ENCODE data around the gene NAGLU. TPM values are rescaled to one million over a fixed set of nuclear protein-coding genes. Genes with fewer than 3 reads are reported as not detected.

Gene NAGLU
- polyA plus RNA-seq, 1 donor: 18.7 TPM

- DNase-seq (ENCODE audit: low read depth): no peak
These were observed 28.9 kb downstream of the NAGLU start for GRCh38 chr17:42564815-42565522.

- no peak for DNase-seq (ENCODE audit: low read depth)
These were observed 29.6 kb downstream of the NAGLU start for GRCh38 chr17:42565523-42566214.

DNA sequence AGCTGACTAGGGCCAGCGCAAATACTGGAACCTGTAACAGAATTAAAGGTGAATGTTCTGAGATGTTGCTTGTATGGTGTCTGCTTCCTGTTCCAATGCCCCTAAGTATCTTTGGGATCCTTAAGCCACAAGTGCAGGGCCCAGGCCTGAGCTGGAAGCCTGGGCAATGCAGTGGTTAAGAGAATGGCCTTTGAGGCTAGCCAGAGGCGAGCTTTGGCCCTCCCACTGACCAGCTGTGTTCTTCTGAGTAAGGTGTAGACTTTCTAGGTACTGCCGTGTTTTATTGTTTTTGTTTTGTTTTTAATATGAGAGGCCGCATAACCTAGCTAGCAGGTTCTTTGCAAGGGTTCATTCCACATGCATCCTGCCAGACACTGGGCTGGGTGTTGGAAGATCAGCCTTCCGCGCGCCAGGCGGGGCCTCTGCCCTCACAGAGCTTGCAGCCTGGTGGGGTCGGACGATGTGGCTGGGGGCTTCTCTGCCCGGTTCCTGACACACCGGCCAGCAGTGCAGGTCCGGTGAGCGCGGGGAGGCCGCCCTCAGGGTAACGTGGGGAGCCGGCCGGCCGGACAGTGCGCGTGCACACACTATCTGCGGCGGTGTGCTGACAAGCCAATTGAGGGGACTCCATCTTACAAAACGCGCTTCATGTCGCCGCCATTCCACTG lies 30.3 kb downstream of the NAGLU start:
- no peak for DNase-seq (ENCODE audit: low read depth)

GRCh38 chr17:42566883-42567573 lies 31.0 kb downstream of the NAGLU start, which contains the start of gene MLX:
MLX (plus strand) TSS chr17:42567100; CDS start chr17:42567125, 25 bp downstream.
- peak; percentile 71 for DNase-seq (ENCODE audit: low read depth)

GRCh38 chr17:42568341-42569111 lies 32.5 kb downstream of the NAGLU start:
- DNase-seq (ENCODE audit: low read depth): no peak

GRCh38 chr17:42571435-42572225 lies 35.6 kb downstream of the NAGLU start:
- no peak for DNase-seq (ENCODE audit: low read depth)

DNA sequence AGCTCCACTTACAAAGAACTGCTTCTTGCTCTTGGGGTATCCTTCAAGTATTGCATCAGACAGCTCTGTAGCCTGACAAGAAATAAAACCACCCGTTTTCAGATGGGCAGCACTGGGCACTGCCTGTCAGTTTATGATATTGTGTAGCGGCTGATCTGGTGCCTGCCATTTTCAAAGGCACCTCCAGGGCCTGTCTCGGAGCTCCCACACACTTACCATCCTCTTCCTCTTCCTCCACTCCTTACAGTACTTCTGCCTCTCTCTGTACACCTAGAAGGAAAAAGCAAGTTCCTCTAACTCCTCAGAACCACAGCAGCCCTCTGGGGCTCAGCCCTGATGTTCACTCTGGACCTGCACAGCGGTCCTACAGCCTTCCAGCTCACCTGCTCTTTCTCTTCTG lies 37.1 kb downstream of the NAGLU start:
- no peak for DNase-seq (ENCODE audit: low read depth)

DNA sequence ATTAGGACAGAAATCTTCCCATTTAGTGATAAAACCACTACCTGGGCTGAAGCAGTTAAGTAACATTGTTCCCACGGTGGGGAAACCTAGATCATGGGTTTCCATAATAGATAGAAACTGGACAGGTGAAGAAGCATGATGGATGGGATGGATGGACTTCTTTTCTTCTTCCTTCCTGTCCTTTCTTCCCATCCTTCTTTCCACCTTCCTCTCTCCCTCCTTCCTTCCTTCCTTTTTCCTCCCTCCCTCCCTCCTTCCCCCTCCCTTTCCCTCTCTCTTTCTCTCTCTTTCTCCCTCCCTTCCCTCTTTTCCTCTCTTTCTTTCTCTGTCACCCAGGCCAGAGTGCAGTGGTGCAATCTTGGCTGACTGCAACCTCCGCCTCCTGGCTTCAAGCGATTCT lies 38.4 kb downstream of the NAGLU start:
- no peak for DNase-seq (ENCODE audit: low read depth)

DNA sequence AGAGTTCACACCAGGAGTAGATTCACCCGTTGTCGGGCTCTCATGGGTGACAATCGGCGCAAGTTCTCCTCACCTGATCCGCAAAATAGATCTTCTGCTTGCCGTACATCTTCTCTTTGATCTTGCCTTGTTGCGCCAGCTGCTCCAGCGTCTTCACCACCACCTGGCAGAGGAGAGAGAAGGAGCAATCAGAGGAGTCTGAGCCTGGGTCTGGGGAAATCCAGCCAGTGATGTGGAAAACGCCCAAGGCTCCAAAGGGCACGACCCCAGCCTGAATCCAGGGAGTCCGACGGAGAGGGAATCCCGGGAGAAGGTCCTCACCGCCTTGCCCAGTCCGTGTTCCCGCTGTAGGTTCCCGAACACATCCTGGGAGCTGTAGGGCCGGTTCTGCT lies 41.1 kb downstream of the NAGLU start:
- DNase-seq (ENCODE audit: low read depth): no peak

DNA sequence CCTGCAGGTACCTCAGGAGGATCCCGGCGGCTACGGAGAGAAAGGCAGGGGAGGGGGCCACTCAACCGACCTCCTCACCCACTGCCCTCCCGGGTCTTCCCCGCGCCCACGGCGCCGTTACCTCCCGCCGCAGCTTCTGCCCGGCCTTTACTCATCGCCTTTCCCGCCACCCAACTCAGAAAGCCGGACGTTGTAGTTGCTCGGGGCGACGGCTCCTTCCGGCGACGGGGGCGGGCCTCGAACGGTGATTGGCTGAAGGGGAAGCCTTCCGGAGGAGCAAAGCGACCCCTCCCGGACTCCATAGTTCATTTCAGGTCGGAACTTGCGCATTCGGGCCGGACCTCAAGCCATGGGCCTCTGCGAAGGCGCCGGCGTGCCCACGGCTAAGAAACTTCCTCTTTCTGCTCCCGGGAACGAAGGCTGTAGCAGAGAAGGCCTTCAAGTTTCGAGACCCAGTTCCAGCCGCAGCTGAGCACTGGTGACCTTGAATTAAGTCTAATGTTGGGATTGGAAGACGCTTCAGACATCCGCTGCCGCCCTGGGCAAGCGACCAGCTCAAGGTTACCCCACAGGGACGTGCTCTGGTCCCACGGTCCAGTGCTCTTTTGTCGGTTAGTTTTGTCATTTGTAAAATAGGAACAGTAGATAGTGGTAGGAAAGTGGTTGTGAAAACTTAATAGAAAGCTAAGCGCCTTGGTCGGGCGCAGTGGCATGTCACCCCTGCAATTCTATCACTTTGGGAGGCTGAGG lies 41.7 kb downstream of the NAGLU start, which contains the start of gene PSMC3IP:
PSMC3IP (minus strand) TSS at position 198 of the 750 bp plus-strand sequence; CDS start at position 155, 43 bp downstream.
- DNase-seq (ENCODE audit: low read depth): peak; percentile 79

- DNase-seq (ENCODE audit: low read depth): no peak
These were observed 42.3 kb downstream of the NAGLU start for GRCh38 chr17:42578282-42578869.

DNA sequence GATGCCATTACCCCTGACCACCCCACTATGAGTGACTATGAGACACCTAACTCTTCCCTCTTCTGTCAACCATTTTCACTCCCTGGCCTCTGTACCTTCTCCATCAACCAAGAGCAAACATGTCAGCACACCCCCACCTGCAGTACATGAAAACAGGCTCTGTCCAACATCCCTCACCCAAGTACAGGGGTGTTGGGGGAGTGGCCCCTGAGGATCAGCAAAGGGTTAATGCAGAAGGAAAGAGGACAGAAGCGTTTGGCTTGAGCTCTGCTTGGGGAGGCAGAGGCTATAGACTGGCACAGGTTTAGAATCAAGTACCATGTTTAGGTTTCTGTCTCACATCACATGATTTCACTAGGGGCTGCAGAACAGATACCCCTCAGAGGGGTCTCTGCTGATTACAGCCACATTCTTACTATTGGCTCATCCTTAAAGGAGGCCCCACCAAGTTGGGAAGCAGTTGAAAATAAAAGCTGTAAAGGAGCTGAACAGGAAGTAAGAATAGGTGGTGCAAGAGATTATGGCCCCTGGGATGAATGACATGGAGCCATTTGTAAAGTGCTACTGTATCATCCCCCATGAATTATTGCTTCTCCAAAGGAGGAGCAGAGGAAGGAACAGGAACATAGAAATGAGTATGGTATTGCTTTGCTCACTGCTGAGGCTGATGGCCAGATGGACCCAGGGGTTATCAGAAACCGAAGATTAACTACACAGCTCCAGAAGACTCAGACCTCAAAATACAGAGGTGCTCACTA lies 43.9 kb downstream of the NAGLU start:
- no peak for DNase-seq (ENCODE audit: low read depth)

- no peak for DNase-seq (ENCODE audit: low read depth)
These were observed 45.8 kb downstream of the NAGLU start for GRCh38 chr17:42581744-42582270.

GRCh38 chr17:42584880-42585279 lies 48.8 kb downstream of the NAGLU start:
- DNase-seq (ENCODE audit: low read depth): no peak

GRCh38 chr17:42585353-42585752 lies 49.3 kb downstream of the NAGLU start:
- no peak for DNase-seq (ENCODE audit: low read depth)

DNA sequence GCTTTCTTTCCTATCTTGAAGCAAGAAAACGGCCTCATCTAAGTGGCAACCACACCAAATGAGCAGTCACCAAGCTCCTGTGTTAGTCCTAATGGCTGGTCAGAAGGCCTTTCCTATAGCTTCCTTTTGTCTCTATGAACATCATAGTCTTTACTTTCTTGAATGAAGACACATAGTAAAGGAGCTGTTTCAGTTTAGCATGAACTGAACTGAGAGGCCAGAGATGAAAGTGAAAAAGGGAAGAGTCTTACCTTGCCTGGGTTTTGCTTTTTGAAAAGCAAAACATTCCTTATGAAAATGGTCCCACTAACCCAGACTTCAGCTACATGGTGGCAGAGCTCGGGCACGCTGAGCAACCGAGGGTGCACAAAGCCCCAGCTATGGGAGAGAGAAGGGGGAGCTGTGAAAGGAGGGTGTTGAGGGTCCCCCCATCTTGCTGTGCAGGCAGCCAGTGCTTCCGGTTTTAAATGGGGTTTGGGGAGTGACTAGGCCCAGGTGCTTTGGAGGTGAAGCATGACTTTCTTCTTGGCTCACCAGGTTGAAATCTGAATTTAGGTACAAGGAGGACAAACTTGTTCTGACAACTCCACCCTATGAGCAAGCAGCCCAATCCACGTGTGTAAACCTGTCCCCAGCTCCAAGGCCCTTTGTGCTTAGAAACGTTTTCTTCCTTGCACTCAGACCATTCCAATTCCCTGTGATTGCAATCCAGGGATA lies 50.6 kb downstream of the NAGLU start:
- DNase-seq (ENCODE audit: low read depth): no peak

- DNase-seq (ENCODE audit: low read depth): no peak
These were observed 54.8 kb downstream of the NAGLU start for GRCh38 chr17:42590886-42591285.

- no peak for DNase-seq (ENCODE audit: low read depth)
These were observed 55.4 kb downstream of the NAGLU start for GRCh38 chr17:42591411-42591810.

Measured in forelimb muscle (tissue), 1 donor.